Left cardiac atrium (tissue), 4 donors: ENCODE measurements around the gene CLEC2L. TPM values are rescaled to one million over a fixed set of nuclear protein-coding genes. Genes with fewer than 3 reads are reported as not detected.
"Not testable (repeated sequence)": the region's sequence is repeated elsewhere in the genome, so short reads cannot be mapped to it uniquely, and the experiment has no call there.

Source experiments
- ATAC-seq, 2 donors: fragments of 200-7000 bp; cut with Tn5 transposase; one replicate each; pipeline ENCODE4 v1.9.1; 2020; ENCODE audit warnings: mild to moderate bottlenecking in 2 of 2, moderate library complexity in 2 of 2
- DNase-seq: peaks from one replicate; pipeline ENCODE4 v3.0.0-alpha.2; 2020
- intact Hi-C, 2 donors: fragments of 100-400 bp; cut with DNase I; formaldehyde crosslinking; loops; one replicate each; pipeline versions ENCODE4 v1.14.1 to v1.15.1; 2022 to 2023
- total RNA-seq, 2 donors: library from RNA; stranded (reverse); fragmentation: NEBNext Ultra II Directional; extraction: Animal tissue kit (Norgen Biotek cat#: 25700); gene quantifications; one replicate each; pipeline ENCODE4 v1.2.1, GENCODE V29; 2021
- donor health status: DM: no; HTN: yes; CAD: no.
- donor health status: DM: no; HTN: yes; CAD: no; lungs with severe emphysema.
- donor health status: DM: yes; HTN: yes; CAD: no.
- donor health status: Dilated cardiomyopathy.

CLEC2L gene
- total RNA-seq, 2 donors from 2014 or later = 0.34 TPM; not detected in 1

DNA sequence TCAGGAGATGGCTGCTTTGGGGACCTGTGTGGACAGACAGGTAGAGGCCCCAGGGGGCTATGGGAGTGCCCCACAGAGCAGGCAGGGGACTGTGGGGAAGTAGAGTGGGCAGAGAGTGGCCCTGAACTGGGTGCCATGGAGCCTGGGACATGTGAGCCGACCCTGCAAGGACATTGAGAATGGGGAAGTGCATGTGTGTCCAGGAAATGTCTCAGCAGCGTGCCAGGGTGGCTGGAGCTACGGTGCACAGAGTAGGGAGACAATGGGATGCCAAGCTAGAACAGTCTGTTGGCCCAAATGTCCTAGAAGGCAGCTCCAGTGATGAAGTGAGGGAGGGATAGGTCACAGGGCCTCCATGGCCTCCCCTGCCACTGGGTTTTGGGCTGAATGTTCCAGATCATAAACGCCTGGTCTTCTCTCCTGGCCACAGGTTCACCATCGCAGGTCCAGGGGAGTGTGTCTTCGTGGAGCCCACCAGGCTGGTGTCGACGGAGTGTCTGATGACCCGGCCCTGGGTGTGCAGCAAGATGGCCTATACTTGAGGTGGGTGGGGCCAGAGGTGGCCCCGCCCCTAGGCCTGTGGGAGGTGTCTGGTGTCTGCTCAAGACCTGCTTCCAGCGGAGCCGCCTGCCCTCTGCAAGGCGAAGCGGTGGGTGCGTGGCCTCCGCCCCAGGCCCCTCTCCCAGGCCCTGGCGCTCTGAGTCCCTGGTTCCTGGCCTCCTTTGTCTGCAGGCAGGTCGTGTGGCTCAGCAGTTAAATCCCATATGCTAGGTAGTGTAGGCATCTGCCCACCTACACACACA is 20.5 kb downstream of the CLEC2L start:
- no peak for DNase-seq
- peak in 1 of 2 donors; percentile 19 for ATAC-seq
- intact Hi-C loops = no loop called here

DNA sequence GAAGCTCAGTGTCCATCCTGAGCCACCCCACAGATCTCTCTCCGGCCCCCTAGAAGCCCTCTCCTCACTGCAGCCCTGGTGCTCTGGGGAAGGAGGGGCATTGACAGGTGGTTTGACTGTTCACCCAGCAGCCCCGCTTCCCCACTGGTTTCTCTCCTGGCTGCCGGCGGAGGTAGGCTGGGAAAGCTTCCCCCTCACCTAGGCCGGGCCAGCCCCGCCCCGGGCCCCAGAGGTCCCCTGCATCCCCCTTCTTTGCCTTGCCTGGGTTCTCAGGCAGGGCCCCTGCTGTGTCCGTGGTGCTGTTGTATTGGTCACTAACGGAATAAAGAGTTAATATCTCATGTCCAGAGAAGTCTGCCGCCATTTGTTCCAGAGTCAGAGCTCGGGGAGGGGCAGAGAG is 21.2 kb downstream of the CLEC2L start:
- intact Hi-C loops = no loop called here
- no peak for DNase-seq
- no peak for ATAC-seq

DNA sequence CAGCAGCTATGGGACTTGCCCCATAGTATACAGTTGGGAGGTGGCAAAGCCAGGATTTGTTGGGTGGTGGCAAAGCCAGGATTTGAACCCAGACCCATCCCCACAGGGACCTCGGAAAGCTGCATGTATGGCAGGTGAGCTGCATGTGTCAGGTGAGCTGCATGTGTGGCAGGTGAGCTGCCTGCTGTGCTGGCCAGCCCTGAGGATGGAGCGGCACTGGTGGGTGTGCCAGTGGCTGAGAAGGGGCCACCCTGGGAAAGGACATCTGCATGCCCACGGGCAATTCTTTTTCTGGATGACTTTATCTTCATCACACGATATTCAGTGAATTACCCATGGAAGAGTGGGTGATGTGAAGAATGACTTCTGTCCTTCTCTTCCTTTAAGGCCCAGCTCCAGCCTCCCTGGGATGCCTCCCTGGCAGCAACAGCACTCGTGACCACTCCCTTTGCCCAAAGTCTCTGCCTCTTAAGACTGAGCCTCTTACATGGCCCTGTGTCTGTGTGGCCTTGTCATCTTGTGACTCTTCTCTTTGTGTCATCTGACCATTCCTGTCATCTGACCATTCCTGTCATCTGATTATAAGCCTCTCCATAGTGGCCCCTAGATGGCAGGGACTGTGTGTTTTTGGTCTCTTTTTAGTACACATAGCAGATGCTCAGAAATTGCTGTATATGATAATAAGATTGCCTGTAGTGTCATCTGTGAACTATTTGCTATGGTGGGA is 25.0 kb downstream of the CLEC2L start:
- intact Hi-C loops = no loop called here
- no peak for DNase-seq
- ATAC-seq = no peak

DNA sequence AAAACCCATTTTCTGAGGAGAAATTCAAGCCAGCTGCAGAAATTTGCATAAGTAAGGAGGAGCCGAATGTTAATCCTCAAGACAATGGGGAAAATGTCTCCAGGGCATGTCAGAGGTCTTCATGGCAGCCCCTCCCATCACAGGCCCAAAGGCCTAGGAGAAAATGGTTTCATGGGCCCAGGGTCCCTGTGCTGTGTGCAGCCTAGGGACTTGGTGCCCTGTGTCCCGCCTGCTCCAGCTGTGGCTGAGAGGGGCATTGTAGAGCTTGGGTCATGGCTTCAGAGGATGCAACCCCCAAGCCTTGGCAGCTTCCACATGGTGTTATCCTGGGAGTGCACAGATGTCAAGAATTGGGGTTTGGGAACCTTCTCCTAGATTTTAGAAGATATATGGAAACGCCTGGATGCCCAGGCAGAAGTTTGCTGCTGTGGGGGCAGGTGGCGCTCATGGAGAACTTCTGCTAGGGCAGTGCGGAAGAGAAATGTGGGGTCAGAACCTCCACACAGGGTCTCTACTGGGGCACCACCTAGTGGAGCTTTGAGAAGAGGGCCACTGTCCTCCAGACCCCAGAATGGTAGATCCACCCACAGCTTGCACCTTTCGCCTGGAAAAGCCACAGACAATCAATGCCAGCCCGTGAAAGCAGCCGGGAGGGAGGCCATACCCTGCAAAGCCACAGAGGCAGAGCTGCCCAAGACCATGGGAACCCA is 30.7 kb downstream of the CLEC2L start:
- ATAC-seq, intact Hi-C loops, DNase-seq: not testable (repeated sequence)

DNA sequence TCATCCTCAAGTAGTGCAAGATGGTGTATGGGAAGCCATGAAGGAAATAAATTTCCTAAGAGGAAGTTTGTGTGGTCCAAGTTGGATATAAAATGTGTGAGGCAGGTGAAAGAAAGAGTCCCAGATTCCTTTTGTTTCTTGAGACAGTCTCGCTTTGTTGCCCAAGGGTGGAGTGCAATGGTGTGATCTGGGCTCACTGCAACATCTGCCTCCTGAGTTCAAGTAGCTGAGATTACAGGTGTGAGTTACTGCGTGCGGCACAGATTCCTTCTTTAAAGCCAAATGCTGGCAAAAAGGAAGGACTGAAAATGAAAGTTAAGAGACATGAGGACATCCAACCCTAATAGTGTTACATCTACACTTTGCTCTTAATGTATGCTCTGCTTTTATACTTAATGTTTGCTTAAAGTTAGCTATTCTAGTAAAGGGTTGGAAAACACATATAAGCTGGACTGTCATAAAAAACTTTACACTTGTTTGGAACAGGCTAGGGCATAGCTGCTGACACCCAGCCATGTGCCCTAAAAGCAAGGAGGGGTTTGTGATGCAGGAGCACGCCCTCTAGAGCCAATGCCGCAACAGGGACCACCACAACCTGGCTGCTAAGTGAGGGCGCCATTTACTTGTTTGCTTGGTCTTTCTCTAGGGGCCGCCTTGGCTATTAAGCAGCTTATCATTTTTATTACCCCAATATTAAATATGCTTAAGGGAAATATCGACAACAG is 34.5 kb downstream of the CLEC2L start:
- DNase-seq (no peak), ATAC-seq (no peak)
- intact Hi-C loops = no loop called here

DNA sequence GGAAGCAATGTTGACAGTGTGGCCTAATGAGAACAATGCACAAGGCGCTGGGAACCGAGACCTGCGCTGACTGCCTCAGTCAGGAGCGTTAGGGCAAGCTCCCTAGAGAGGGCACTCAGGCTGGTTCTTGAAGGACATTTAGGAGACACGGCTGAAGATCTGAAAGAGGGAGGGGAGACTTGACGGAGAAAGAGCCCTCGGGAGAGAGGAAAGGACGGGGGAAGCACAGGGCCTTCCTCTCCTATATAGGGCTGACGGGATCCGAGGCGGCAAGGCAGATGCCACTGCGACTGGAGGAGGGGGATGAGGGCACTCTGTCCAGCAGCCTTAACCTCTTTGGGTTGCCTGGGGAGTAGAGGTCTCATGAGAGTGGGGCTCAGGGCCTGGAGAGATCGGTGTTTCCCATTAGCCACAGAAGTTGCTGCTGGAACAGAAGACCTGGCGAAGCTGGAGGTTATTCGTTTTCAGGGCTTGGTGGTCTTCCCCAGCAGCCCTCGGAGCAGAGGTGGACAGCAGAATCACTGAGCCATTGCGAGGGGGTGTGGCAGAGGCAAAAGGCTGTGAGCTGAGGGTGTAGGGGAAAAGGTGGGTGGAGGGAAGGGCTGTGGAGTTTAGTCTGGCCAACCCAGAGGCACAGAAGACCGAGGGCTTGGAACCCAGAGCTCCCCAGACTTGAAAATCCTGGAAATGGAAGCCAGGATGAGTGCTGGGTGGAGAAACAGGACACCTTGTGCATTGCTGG is 36.0 kb downstream of the CLEC2L start:
- no peak for ATAC-seq
- DNase-seq = no peak
- intact Hi-C loops = no loop called here

DNA sequence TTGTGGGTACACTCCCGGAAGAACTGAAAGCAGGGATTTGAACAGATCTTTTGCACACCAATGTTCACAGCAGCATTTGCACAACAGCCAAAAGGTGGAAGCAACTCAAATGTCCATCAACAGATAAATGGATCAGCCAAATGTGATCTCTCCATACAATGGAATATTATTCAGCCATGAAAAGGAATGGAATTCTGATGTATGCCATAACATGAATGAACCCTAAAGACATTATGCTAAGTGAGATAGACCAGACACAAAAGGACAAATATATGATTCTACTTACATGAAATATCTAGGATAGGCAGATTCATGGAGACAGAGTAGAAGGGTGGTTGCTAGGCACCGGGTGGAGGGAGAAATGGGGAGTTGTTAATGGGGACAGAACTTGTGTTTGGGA is 36.7 kb downstream of the CLEC2L start:
- DNase-seq = no peak
- intact Hi-C loops = no loop called here
- ATAC-seq = no peak

DNA sequence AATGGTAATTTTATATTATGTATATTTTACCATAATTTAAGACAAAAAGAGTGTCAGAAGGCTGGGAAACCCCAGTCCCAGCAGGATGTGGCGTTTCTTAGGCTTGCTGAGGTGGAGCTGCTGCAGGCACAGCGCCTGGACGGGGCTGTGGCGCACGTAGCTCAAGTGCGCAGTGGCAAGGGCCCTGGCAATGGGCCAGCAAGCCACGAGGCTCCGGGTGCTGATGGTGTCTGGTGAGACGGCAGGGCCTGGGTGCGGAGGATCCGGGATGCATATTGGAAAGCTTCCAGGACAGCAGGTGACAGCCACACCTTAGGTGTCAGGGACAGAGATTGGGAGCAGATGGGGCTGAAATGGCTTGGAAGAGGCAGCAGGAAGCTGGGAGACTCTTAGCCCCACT is 37.2 kb downstream of the CLEC2L start:
- ATAC-seq = peak in 1 of 2 donors; percentile 50
- intact Hi-C loops = no loop called here
- peak; percentile 43 for DNase-seq

DNA sequence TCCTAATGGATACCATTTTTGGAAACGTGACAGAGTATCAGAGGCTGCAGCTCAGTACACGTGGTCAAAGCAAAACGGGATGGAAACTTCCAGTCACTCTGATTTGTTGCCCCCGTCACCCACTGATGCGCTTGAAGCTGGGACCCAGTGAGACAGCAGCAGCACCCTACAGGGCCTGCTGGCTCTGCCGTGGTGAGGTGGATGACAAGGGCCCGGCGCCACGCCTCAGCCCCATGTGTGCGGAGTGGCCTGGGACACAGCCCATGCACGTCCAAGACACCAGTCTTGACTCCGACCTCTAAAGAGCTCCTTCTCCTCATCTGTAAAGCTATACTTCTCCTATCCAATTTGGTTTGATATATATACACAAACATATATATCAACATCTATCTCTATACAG is 39.0 kb downstream of the CLEC2L start:
- no peak for ATAC-seq
- intact Hi-C loops = no loop called here

DNA sequence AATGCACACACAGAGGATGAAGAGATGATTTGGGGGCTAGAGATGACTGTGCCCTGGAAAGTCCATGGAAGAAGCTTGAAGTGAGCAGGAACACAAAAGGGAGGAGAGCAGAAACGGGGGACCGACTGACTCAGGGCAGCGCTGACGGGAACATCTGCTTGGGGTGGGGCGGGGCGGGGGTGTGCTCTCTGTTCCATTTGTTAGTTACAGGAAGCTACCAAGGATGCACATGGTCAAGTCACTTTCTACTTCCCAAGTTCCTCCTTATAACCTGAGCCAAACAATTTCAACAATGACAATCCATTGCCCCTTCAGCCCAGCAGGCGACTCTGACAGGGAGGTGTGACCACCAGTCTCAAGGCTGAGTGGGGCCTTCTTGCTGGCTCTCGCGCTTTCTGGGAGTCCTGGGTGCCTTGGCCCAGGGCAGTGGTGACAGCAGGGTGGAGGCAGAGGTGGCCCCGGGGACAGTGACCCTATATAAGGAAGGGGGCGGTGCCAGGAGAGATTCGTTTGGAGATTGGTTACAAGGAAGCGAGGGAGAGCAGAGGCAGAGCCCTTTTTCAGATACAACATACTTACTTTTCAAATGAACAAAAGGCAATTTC is 39.6 kb downstream of the CLEC2L start:
- intact Hi-C loops = no loop called here
- no peak for ATAC-seq
- DNase-seq = no peak

More for the DNA sequence above, 39.0 kb downstream of the CLEC2L start:
- DNase-seq = no peak

DNA sequence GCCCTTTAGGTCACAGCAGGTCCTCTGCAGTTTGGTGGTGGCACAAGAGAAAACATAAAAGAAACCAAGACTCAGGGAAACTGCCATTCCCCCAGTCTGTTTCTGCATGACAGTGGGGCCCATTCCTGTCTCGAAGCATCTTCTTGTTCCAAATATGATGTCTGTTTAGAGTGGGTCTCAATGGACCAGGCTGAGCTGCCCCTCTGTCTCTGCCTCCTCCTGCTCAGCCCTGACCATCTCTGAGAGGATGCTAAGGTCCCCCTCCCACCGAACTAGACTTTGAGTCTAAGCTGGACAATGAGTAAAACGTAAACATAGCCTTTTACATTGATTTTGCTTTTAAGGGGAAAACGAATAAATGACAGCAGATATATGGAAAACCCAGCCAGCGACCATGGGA is 40.4 kb downstream of the CLEC2L start:
- intact Hi-C loops = no loop called here

DNA sequence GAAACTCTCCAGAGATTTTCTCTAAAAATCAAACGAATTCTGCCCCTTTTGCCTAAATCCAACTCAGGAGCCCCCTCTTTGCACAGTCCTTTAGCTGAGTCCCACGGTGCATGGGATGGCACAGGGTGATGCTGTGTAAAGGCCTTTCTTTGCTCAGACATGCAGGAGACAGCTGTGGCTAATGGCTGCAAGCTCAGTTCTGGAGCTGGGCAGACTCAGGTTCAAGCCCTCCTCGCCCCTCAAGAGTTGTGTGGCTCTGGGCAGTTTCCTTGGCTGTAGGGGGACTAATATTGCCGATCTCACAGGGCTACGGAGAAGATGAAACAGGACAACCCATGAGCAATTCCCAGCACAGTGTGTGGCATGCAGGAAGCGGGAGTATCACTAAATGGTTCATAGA is 42.6 kb downstream of the CLEC2L start:
- ATAC-seq = no peak
- intact Hi-C loops = no loop called here
- no peak for DNase-seq

More for the DNA sequence above, 40.4 kb downstream of the CLEC2L start:
- no peak for DNase-seq
- ATAC-seq = no peak

DNA sequence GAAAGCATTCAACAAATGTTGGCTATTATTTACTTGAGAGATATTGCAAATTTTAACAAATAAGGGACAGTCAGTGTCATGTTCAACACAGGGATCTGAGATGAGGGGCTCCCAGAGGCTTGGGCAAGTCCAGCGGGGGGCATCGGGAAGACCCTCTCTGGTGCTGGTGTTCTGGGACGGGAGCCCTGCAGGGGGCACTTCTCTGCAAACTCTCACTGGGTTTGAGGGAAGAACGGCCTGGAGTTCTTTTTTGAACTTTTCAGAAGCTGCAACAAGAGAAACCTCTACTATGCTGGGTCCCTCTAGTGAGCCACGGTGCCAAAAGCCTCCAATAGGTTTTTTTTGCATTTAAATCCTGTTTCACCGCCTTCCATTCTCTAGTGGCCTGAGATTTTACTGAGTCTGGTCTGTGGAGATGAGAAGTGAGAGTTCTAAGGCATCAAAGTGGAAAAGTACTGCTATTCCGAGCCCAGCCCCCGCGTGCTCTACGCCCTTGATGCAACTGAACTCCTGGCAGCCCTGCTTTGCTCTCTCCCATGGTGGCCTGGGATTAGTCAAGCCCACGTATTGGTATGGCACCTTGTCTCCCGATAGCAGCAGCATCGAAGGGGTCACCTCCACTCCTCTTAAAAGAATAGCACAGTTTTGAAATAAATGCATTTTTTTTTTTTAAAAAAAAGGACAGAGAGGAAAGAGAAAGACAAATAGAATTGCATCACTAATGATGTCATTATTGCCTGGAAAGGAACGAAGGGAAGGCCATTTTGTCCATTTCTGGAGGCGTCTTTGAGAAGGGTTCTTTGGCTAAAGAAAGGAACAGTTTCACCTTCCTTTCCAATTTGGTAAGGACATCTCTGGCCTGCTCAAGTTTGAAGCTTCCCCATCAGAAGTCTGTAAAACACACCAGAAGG is 43.5 kb downstream of the CLEC2L start:
- DNase-seq (no peak), ATAC-seq (no peak)
- intact Hi-C loops = no loop called here

DNA sequence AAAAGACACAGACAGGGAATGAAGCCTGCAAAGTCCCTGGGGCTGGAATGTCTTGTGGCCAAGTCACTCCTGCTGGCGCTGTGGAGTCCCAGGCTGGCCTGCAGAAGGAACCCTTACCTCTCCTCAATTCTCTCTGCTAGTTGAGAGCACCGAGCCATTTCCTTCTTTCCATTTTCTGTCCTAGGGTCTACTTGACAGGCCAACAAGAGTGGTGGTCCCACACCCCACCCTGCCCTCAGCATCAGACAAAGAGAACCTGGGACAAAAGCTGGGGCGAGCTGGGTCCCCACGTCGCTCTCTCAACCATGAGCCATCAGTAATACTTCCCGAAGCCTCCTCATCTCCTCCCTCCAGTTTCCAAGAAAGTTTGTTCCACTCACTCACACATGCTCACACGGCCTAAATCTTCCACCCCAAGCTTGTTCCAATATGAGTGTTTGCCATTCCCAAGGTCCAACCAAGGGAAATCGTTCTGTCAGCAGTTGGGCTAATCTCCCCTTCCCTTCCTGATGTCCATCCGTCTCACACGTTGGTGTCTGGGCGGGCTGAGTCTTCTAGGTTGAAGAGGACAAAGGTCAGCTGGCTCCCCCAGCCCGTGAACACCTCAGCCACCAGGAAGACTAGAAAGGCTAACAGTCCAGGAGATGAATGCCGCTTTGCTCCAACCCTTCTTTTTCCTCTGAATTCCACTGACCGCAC is 44.3 kb downstream of the CLEC2L start:
- intact Hi-C loops = no loop called here
- DNase-seq (no peak), ATAC-seq (no peak)

DNA sequence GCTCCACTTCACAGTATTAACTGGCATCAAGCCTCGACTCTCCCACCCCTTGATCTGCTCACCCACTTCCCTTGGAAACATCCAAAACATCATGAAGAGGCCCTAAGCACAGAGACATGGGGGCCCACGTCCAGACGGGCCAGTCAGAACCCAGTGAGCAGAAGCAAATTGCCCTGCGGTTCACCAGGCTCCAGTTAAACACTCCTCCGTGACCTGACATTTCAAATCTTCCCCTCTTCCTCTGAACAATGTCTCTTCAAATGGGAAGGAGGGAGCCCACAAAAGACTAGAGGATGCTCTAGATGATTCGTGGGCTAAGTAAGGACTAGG is 44.8 kb downstream of the CLEC2L start:
- DNase-seq (no peak), ATAC-seq (no peak)
- intact Hi-C loops = no loop called here

DNA sequence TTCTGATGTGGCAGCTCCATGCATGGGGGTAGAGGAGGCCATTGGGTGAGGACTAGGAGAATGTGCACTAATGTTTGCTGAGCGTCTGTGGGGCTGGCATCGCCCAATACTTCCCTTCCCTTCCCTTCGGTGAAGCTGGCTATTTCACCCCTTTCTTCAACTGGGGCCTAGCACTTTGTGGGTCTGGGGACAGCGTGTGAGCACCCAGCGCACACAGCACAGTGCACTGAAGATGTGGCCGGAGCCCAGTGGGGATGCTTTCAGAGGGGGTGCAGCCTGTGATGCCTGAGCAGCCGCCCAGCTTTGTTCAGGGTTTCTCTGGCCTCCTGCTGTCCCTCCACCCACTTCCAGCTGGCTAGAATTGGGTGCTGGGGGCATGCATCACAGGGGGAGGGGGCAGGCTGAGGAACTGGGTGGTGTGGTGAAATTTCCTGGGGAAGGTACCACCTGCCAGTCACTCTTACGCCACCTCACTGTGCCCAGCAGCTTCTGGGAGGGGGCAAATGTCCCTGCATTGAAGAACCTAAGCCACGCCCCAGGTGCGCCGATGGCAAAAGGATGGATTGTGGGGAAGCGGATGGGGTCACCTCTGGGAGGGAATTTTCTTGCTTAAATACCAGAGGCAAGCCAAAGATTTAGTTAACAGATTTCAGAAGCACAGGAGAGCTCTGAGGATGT is 45.5 kb downstream of the CLEC2L start:
- DNase-seq (no peak), ATAC-seq (no peak)
- intact Hi-C loops = no loop called here
